ENCODE results near the gene SLC27A2.

The SLC27A2 gene

GRCh38 chr15:50238255-50238654 is 56.3 kb downstream of the SLC27A2 start:
- TF ChIP-seq JUND (IDR thresholded peaks at IDR 0.05; ENCODE audit: low read depth), result no peak
- no peak for DNase-seq (ENCODE audit: low read depth in 1 of 2, low spot score in 1 of 2)
- in situ Hi-C loops (cut with HindIII; ENCODE audit: low pct_unique_long_range_greater_than_20kb, low sequenced_read_pairs), result no loop called here

GRCh38 chr15:50241684-50242450 is 59.9 kb downstream of the SLC27A2 start:
- in situ Hi-C loops (cut with HindIII; ENCODE audit: low pct_unique_long_range_greater_than_20kb, low sequenced_read_pairs), result no loop called here
- no peak for TF ChIP-seq JUND (IDR thresholded peaks at IDR 0.05; ENCODE audit: low read depth)
- DNase-seq (ENCODE audit: low read depth in 1 of 2, low spot score in 1 of 2), result no peak

- TF ChIP-seq JUND (IDR thresholded peaks at IDR 0.05; ENCODE audit: low read depth), result no peak
- in situ Hi-C loops (cut with HindIII; ENCODE audit: low pct_unique_long_range_greater_than_20kb, low sequenced_read_pairs), result no loop called here
- no peak for DNase-seq (ENCODE audit: low read depth in 1 of 2, low spot score in 1 of 2)
These were observed 62.2 kb downstream of the SLC27A2 start for GRCh38 chr15:50244153-50244552.

GRCh38 chr15:50244959-50245624 is 63.1 kb downstream of the SLC27A2 start:
- no peak for DNase-seq (ENCODE audit: low read depth in 1 of 2, low spot score in 1 of 2)
- TF ChIP-seq JUND (IDR thresholded peaks at IDR 0.05; ENCODE audit: low read depth), result no peak
- in situ Hi-C loops (cut with HindIII; ENCODE audit: low pct_unique_long_range_greater_than_20kb, low sequenced_read_pairs), result no loop called here

- in situ Hi-C loops (cut with HindIII; ENCODE audit: low pct_unique_long_range_greater_than_20kb, low sequenced_read_pairs), result no loop called here
- TF ChIP-seq JUND (IDR thresholded peaks at IDR 0.05; ENCODE audit: low read depth), result no peak
These were observed 64.6 kb downstream of the SLC27A2 start for GRCh38 chr15:50246631-50247030.

GRCh38 chr15:50247819-50248655 is 66.0 kb downstream of the SLC27A2 start:
- no peak for DNase-seq (ENCODE audit: low read depth in 1 of 2, low spot score in 1 of 2)
- TF ChIP-seq JUND (IDR thresholded peaks at IDR 0.05; ENCODE audit: low read depth), result no peak
- in situ Hi-C loops (cut with HindIII; ENCODE audit: low pct_unique_long_range_greater_than_20kb, low sequenced_read_pairs), result no loop called here

More at GRCh38 chr15:50246631-50247030, 64.6 kb downstream of the SLC27A2 start:
- no peak for DNase-seq (ENCODE audit: low read depth in 1 of 2, low spot score in 1 of 2)

GRCh38 chr15:50248994-50249582 is 67.1 kb downstream of the SLC27A2 start:
- no peak for TF ChIP-seq JUND (IDR thresholded peaks at IDR 0.05; ENCODE audit: low read depth)
- no peak for DNase-seq (ENCODE audit: low read depth in 1 of 2, low spot score in 1 of 2)
- in situ Hi-C loops (cut with HindIII; ENCODE audit: low pct_unique_long_range_greater_than_20kb, low sequenced_read_pairs), result no loop called here

- TF ChIP-seq JUND (IDR thresholded peaks at IDR 0.05; ENCODE audit: low read depth), result no peak
These were observed 67.7 kb downstream of the SLC27A2 start for GRCh38 chr15:50249704-50250103.

GRCh38 chr15:50250760-50251394 is 68.9 kb downstream of the SLC27A2 start:
- no peak for TF ChIP-seq JUND (IDR thresholded peaks at IDR 0.05; ENCODE audit: low read depth)
- no peak for DNase-seq (ENCODE audit: low read depth in 1 of 2, low spot score in 1 of 2)
- in situ Hi-C loops (cut with HindIII; ENCODE audit: low pct_unique_long_range_greater_than_20kb, low sequenced_read_pairs), result no loop called here

More at GRCh38 chr15:50249704-50250103, 67.7 kb downstream of the SLC27A2 start:
- DNase-seq (ENCODE audit: low read depth in 1 of 2, low spot score in 1 of 2), result no peak
- in situ Hi-C loops (cut with HindIII; ENCODE audit: low pct_unique_long_range_greater_than_20kb, low sequenced_read_pairs), result no loop called here

GRCh38 chr15:50251638-50252182 is 69.7 kb downstream of the SLC27A2 start:
- in situ Hi-C loops (cut with HindIII; ENCODE audit: low pct_unique_long_range_greater_than_20kb, low sequenced_read_pairs), result no loop called here
- TF ChIP-seq JUND (IDR thresholded peaks at IDR 0.05; ENCODE audit: low read depth), result no peak
- peak in 1 of 2 experiments; percentile 26 for DNase-seq (ENCODE audit: low read depth in 1 of 2, low spot score in 1 of 2)

GRCh38 chr15:50252556-50252955 is 70.6 kb downstream of the SLC27A2 start:
- TF ChIP-seq JUND (IDR thresholded peaks at IDR 0.05; ENCODE audit: low read depth), result no peak
- in situ Hi-C loops (cut with HindIII; ENCODE audit: low pct_unique_long_range_greater_than_20kb, low sequenced_read_pairs), result no loop called here
- no peak for DNase-seq (ENCODE audit: low read depth in 1 of 2, low spot score in 1 of 2)
